Measurements from ENCODE around the gene FAM43B. TPM values are rescaled to one million over a fixed set of nuclear protein-coding genes. Genes with fewer than 3 reads are reported as not detected.

FAM43B gene
- total RNA-seq, 1 experiment from 2014 or later = 2.9 TPM

GRCh38 chr1:20538227-20538626 lies 14.1 kb upstream of the FAM43B start:
- H3K27ac Mint-ChIP-seq = no peak overlapping the region
- H3K36me3 Mint-ChIP-seq = no peaks in the 10 kb centered on the region
- DNase-seq (ENCODE audit: low spot score) (no peak), ATAC-seq (no peak)
- ChIA-PET POLR2A (no interaction called here), CTCF (interaction anchor here (0.5 to 1.2 kb wide), 3 partner anchors 37 to 135 kb away, joined by 3 to 7 read pairs (median 5); no protein-coding TSS in a partner anchor)
- 0 out of 2 replicates have a peak, but pooled peaks cover 3% of the 10 kb centered on the region for H3K4me1 Mint-ChIP-seq
- H3K4me3 Mint-ChIP-seq = no peak overlapping the region
- H3K27me3 Mint-ChIP-seq (ENCODE audit: low read depth) = peaks cover 28% of the 10 kb centered on the region
- no peaks in the 10 kb centered on the region for H3K9me3 Mint-ChIP-seq
- TF ChIP-seq STAT6 (CRISPR knock-in tag; conservative IDR thresholded peaks at IDR 0.05; ENCODE audit: low read depth) = no peak
- no peak for TF ChIP-seq TCF7 (CRISPR knock-in tag; IDR thresholded peaks at IDR 0.05; ENCODE audit: low read depth)
- no peak for TF ChIP-seq FOXJ3 (CRISPR knock-in tag; IDR thresholded peaks at IDR 0.05; ENCODE audit: borderline replicate concordance)

GRCh38 chr1:20538760-20539551 lies 13.4 kb upstream of the FAM43B start:
- no peaks in the 10 kb centered on the region for H3K9me3 Mint-ChIP-seq
- POLR2A ChIA-PET = interaction anchor here (1.3 kb wide), 1 partner anchor 247 kb away, joined by 3 read pairs; no protein-coding TSS in a partner anchor
- no peak overlapping the region for H3K4me3 Mint-ChIP-seq
- peaks cover 32% of the 10 kb centered on the region for H3K27me3 Mint-ChIP-seq (ENCODE audit: low read depth)
- DNase-seq (ENCODE audit: low spot score) (no peak), ATAC-seq (no peak)
- CTCF ChIA-PET = interaction anchor here (0.5 to 1.4 kb wide), 5 partner anchors 36 to 134 kb away, joined by 3 to 10 read pairs (median 5); partner anchors contain the start of gene PINK1
- no peaks in the 10 kb centered on the region for H3K36me3 Mint-ChIP-seq
- no peak overlapping the region for H3K27ac Mint-ChIP-seq
- H3K4me1 Mint-ChIP-seq = 0 out of 2 replicates have a peak, but pooled peaks cover under 1% of the 10 kb centered on the region
- TF ChIP-seq NFATC4 (CRISPR knock-in tag; IDR thresholded peaks at IDR 0.05) = no peak
- no peak for TF ChIP-seq PRDM15 (CRISPR knock-in tag; IDR thresholded peaks at IDR 0.05)
- TF ChIP-seq FOXP1 (CRISPR knock-in tag; IDR thresholded peaks at IDR 0.05; ENCODE audit: borderline replicate concordance) = no peak
- TF ChIP-seq ATF3 (CRISPR knock-in tag; conservative IDR thresholded peaks at IDR 0.05) = no peak
- no peak for TF ChIP-seq ZNF512 (CRISPR knock-in tag; IDR thresholded peaks at IDR 0.05; ENCODE audit: borderline replicate concordance)
- no peak for TF ChIP-seq ZNF138 (CRISPR knock-in tag; conservative IDR thresholded peaks at IDR 0.05)

- DNase-seq (ENCODE audit: low spot score) = no peak
Measured at GRCh38 chr1:20540281-20540680, 12.1 kb upstream of the FAM43B start.

More at GRCh38 chr1:20540281-20540680, 12.1 kb upstream of the FAM43B start:
- ATAC-seq = no peak
- H3K36me3 Mint-ChIP-seq = no peaks in the 10 kb centered on the region
- H3K4me1 Mint-ChIP-seq = no peaks in the 10 kb centered on the region
- POLR2A ChIA-PET = no interaction called here
- H3K9me3 Mint-ChIP-seq = no peaks in the 10 kb centered on the region
- TF ChIP-seq FOXP4 (CRISPR knock-in tag; IDR thresholded peaks at IDR 0.05) = no peak
- H3K27me3 Mint-ChIP-seq (ENCODE audit: low read depth) = peaks cover 30% of the 10 kb centered on the region
- H3K27ac Mint-ChIP-seq = no peak overlapping the region
- CTCF ChIA-PET = interaction anchor here (1.4 kb wide), 1 partner anchor 35 kb away, joined by 10 read pairs; no protein-coding TSS in a partner anchor
- no peak overlapping the region for H3K4me3 Mint-ChIP-seq

Measured in WTC11 (cell line).